Mammary epithelial cell (primary cell): ENCODE measurements around the gene DERL3.

ENCODE experiments used
- EZH2 ChIP-seq: IDR thresholded peaks from 2 replicates; pipeline ENCODE4 v1.6.1; 2012; ENCODE audit warnings: low read length, inconsistent platforms, borderline replicate concordance
- TF ChIP-seq, protein P1 (sequence below), 2 donors: IDR thresholded peaks in 1 of 2; conservative IDR thresholded peaks in 1 of 2; 2 replicates each; pipeline ENCODE4 v1.5.1; 2011 to 2012; ENCODE audit warnings: inconsistent platforms in 2 of 2, low read length in 2 of 2, mild to moderate bottlenecking in 2 of 2, control low read depth in 1 of 2, low read depth in 1 of 2; ENCODE audit not compliant: insufficient read depth in 1 of 2; ENCODE audit errors: extremely low read depth in 1 of 2

DNA sequence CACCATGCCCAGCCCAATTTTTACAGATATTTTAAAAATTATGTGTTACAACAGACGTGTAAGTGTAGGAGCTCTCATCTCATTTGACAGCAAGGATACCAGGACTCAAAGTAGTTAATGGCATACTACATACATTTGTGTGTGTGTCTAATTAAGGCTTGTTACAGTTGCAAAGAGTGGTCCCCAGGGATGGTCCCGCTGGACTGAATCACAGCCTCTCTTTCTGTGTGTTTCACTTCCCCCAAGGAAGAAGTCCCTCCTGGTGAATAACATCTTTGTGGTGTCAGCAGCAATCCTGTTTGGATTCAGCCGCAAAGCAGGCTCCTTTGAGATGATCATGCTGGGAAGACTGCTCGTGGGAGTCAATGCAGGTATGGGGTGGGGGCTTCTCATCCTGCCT lies 36.1 kb upstream of the DERL3 start:
- TF ChIP-seq, protein P1, sequence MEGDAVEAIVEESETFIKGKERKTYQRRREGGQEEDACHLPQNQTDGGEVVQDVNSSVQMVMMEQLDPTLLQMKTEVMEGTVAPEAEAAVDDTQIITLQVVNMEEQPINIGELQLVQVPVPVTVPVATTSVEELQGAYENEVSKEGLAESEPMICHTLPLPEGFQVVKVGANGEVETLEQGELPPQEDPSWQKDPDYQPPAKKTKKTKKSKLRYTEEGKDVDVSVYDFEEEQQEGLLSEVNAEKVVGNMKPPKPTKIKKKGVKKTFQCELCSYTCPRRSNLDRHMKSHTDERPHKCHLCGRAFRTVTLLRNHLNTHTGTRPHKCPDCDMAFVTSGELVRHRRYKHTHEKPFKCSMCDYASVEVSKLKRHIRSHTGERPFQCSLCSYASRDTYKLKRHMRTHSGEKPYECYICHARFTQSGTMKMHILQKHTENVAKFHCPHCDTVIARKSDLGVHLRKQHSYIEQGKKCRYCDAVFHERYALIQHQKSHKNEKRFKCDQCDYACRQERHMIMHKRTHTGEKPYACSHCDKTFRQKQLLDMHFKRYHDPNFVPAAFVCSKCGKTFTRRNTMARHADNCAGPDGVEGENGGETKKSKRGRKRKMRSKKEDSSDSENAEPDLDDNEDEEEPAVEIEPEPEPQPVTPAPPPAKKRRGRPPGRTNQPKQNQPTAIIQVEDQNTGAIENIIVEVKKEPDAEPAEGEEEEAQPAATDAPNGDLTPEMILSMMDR (conservative IDR thresholded peaks at IDR 0.05 in 1 of 2, IDR thresholded peaks at IDR 0.05 in 1 of 2; ENCODE audit: extremely low read depth in 1 of 2, insufficient read depth in 1 of 2, low read depth in 1 of 2, low read length in 2 of 2): no peak
- no peak for TF ChIP-seq EZH2
